ENCODE results near the gene LKAAEAR1. TPM values are rescaled to one million over a fixed set of nuclear protein-coding genes. Genes with fewer than 3 reads are reported as not detected.

LKAAEAR1 gene
- total and polyA plus RNA-seq, 2 of the 13 experiments (the other 11 are each of a cell fraction or from before 2014, with no cell fraction given) = not detected

- TF ChIP-seq HOXA3 (CRISPR knock-in tag; IDR thresholded peaks at IDR 0.05) (no peak), CCDC6 (CRISPR knock-in tag; IDR thresholded peaks at IDR 0.05) (no peak), MLLT10 (CRISPR knock-in tag; IDR thresholded peaks at IDR 0.05) (no peak), ZNF572 (CRISPR knock-in tag; IDR thresholded peaks at IDR 0.05) (0 out of 2 replicates have a peak, but pooled peaks have one; percentile 88), ZNF281 (CRISPR knock-in tag; IDR thresholded peaks at IDR 0.05; ENCODE audit: borderline replicate concordance) (peak; percentile 45; the same call in 1 of the 2 replicates), ATF5 (CRISPR knock-in tag; IDR thresholded peaks at IDR 0.05; ENCODE audit: low read depth) (no peak), HNF1A (IDR thresholded peaks at IDR 0.05; ENCODE audit: low read depth) (no peak), HNF1A (CRISPR knock-in tag; IDR thresholded peaks at IDR 0.05; ENCODE audit: borderline replicate concordance) (no peak), ZNF10 (CRISPR knock-in tag; IDR thresholded peaks at IDR 0.05; ENCODE audit: borderline replicate concordance, low read depth) (no peak), ZGPAT (CRISPR knock-in tag; IDR thresholded peaks at IDR 0.05) (no peak), YEATS2 (CRISPR knock-in tag; IDR thresholded peaks at IDR 0.05; ENCODE audit: borderline replicate concordance) (no peak; the same call in 1 of the 2 replicates), ZFP36L2 (CRISPR knock-in tag; IDR thresholded peaks at IDR 0.05) (no peak; the same call in 1 of the 2 replicates), GTF3A (CRISPR knock-in tag; conservative IDR thresholded peaks at IDR 0.05) (no peak), HINFP (CRISPR knock-in tag; IDR thresholded peaks at IDR 0.05; ENCODE audit: low read depth) (peak; percentile 97), ZNF598 (CRISPR knock-in tag; IDR thresholded peaks at IDR 0.05; ENCODE audit: borderline replicate concordance) (no peak; the same call in 1 of the 2 replicates)
Observed at GRCh38 chr20:64052987-64053840, 31.0 kb downstream of the LKAAEAR1 start (continued).

Measured in HepG2 (cell line).